ENCODE data around the gene APOBEC4. TPM values are rescaled to one million over a fixed set of nuclear protein-coding genes. Genes with fewer than 3 reads are reported as not detected.
A peak's percentile ranks its signal among the peaks of the same experiment; 100 is the strongest.

Gene APOBEC4
- total and polyA plus RNA-seq, 4 donors = not detected

GRCh38 chr1:183702087-183702812 lies 49.1 kb upstream of the APOBEC4 start:
- H3K9me3 ChIP-seq (ENCODE audit: control insufficient read depth in 4 of 4, low read length in 3 of 4) = no peaks in the 10 kb centered on the region
- H3K27ac ChIP-seq (ENCODE audit: low read depth in 1 of 2, low read length in 2 of 2) = no peak overlapping the region
- TF ChIP-seq SP1 (IDR thresholded peaks at IDR 0.05) = no peak
- no peak for TF ChIP-seq HNF4A (conservative IDR thresholded peaks at IDR 0.05)
- no peak for TF ChIP-seq GABPA (IDR thresholded peaks at IDR 0.05 in 1 of 2, conservative IDR thresholded peaks at IDR 0.05 in 1 of 2)
- no peak for TF ChIP-seq EGR1 (IDR thresholded peaks at IDR 0.05; ENCODE audit: low read depth in 2 of 2)
- TF ChIP-seq REST (IDR thresholded peaks at IDR 0.05) = no peak
- TF ChIP-seq NR2F2 (IDR thresholded peaks at IDR 0.05) = no peak
- no peak for TF ChIP-seq JUND (IDR thresholded peaks at IDR 0.05)
- no peak for TF ChIP-seq TAF1 (conservative IDR thresholded peaks at IDR 0.05)
- TF ChIP-seq, protein P1, sequence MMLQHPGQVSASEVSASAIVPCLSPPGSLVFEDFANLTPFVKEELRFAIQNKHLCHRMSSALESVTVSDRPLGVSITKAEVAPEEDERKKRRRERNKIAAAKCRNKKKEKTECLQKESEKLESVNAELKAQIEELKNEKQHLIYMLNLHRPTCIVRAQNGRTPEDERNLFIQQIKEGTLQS (IDR thresholded peaks at IDR 0.05) = no peak
- TF ChIP-seq FOXA1 (IDR thresholded peaks at IDR 0.05) = no peak
- H3K27me3 ChIP-seq (ENCODE audit: control insufficient read depth in 4 of 4, insufficient read depth in 4 of 4, low read length in 3 of 4) = no peaks in the 10 kb centered on the region
- WGBS = 93% methylated on average over 7 of the region's 7 CpGs
- peaks cover 0 to 1% (median 0%) of the 10 kb centered on the region in 4 donors for H3K36me3 ChIP-seq (ENCODE audit: control insufficient read depth in 4 of 4, insufficient read depth in 3 of 4, low read depth in 1 of 4, low read length in 3 of 4)
- no peak overlapping the region for H3K4me3 ChIP-seq (ENCODE audit: low read depth in 1 of 3, low read length in 3 of 3)
- no peak for DNase-seq (ENCODE audit: low spot score)
- H3K9ac ChIP-seq (ENCODE audit: low read depth in 1 of 2, low read length in 2 of 2) = no peak overlapping the region
- peaks cover 0 to 16% (median 11%) of the 10 kb centered on the region in 4 donors for H3K4me1 ChIP-seq (ENCODE audit: control insufficient read depth in 4 of 4, insufficient read depth in 4 of 4, low read length in 3 of 4)

- TF ChIP-seq HNF4G (IDR thresholded peaks at IDR 0.05) (no peak), REST (IDR thresholded peaks at IDR 0.05) (peak; percentile 54), GABPA (IDR thresholded peaks at IDR 0.05 in 1 of 2, conservative IDR thresholded peaks at IDR 0.05 in 1 of 2) (no peak), JUND (IDR thresholded peaks at IDR 0.05) (peak; percentile 59 to 63), YY1 (IDR thresholded peaks at IDR 0.05) (peak; percentile 79), ZBTB33 (IDR thresholded peaks at IDR 0.05) (peak; percentile 57), TAF1 (conservative IDR thresholded peaks at IDR 0.05) (no peak), FOXA2 (IDR thresholded peaks at IDR 0.05) (peak; percentile 83), HNF4A (conservative IDR thresholded peaks at IDR 0.05) (peak; percentile 64 to 70), FOXA1 (IDR thresholded peaks at IDR 0.05) (peak; percentile 41), RXRA (IDR thresholded peaks at IDR 0.05) (peak; percentile 52 to 65), RAD21 (IDR thresholded peaks at IDR 0.05) (peak; percentile 25 to 28), SP1 (IDR thresholded peaks at IDR 0.05) (peak; percentile 88), NR2F2 (IDR thresholded peaks at IDR 0.05) (no peak)
- TF ChIP-seq, protein P1 (IDR thresholded peaks at IDR 0.05) = no peak
- TF ChIP-seq, protein P2, sequence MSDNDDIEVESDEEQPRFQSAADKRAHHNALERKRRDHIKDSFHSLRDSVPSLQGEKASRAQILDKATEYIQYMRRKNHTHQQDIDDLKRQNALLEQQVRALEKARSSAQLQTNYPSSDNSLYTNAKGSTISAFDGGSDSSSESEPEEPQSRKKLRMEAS (IDR thresholded peaks at IDR 0.05) = peak; percentile 76
- Histone ChIP-seq H3K27me3 (ENCODE audit: control insufficient read depth in 4 of 4, insufficient read depth in 4 of 4, low read length in 3 of 4) (no peaks in the 10 kb centered on the region), H3K4me3 (ENCODE audit: low read depth in 1 of 3, low read length in 3 of 3) (no peak overlapping the region), H3K4me1 (ENCODE audit: control insufficient read depth in 4 of 4, insufficient read depth in 4 of 4, low read length in 3 of 4) (peaks cover 0 to 16% (median 11%) of the 10 kb centered on the region in 4 donors), H3K36me3 (ENCODE audit: control insufficient read depth in 4 of 4, insufficient read depth in 3 of 4, low read depth in 1 of 4, low read length in 3 of 4) (peaks cover 0 to 1% (median 0%) of the 10 kb centered on the region in 4 donors), H3K9me3 (ENCODE audit: control insufficient read depth in 4 of 4, low read length in 3 of 4) (no peaks in the 10 kb centered on the region), H3K27ac (ENCODE audit: low read depth in 1 of 2, low read length in 2 of 2) (peak overlapping the region; percentile 39 to 65), H3K9ac (ENCODE audit: low read depth in 1 of 2, low read length in 2 of 2) (no peak overlapping the region)
- DNase-seq (ENCODE audit: low spot score) = no peak
- 28% methylated on average over 4 of the region's 4 CpGs for WGBS
Observed at GRCh38 chr1:183699616-183700160, 46.6 kb upstream of the APOBEC4 start.
